H1 (cell line): ENCODE data around the gene MIA3. TPM values are rescaled to one million over a fixed set of nuclear protein-coding genes. Genes with fewer than 3 reads are reported as not detected.

Source experiments
- CTCF ChIA-PET: fragments of 300-600 bp; sonication (Branson Sonifier 250); formaldehyde crosslinking; loops from one replicate; lab custom pipeline; 2021; ENCODE audit not compliant: partially characterized antibody; lab: Charles Lee
- POLR2A ChIA-PET: fragments of 300-600 bp; sonication (Branson Sonifier 250); formaldehyde crosslinking; loops from one replicate; lab custom pipeline; 2021; ENCODE audit warnings: inconsistent platforms; ENCODE audit not compliant: partially characterized antibody; lab: Charles Lee
- DNase-seq, 2 experiments: peaks; one replicate each; pipeline versions ENCODE4 v3.0.0 to v3.0.0-alpha.2; 2010 to 2022; ENCODE audit warnings: low spot score in 2 of 2, low read depth in 1 of 2, mixed read lengths in 1 of 2
- FAIRE-seq: peaks from 2 replicates; lab custom pipeline; 2011; peaks lifted over from hg19 to GRCh38; lab: Jason Lieb, UNC
- H2AFZ ChIP-seq: 2 replicates; pipeline ENCODE4 v1.8.1; 2012; ENCODE audit warnings: low read length, inconsistent platforms
- H2AK5ac ChIP-seq: 2 replicates; pipeline ENCODE4 v1.6.1; 2013; ENCODE audit warnings: low read depth, low read length
- H2BK120ac ChIP-seq: replicated peaks from 2 replicates; pipeline ENCODE3; 2013; ENCODE audit warnings: low read depth, low read length, inconsistent platforms
- H2BK12ac ChIP-seq: 2 replicates; pipeline ENCODE4 v1.6.1; 2013; ENCODE audit warnings: low read depth, low read length
- H2BK15ac ChIP-seq: 2 replicates; pipeline ENCODE4 v1.6.1; 2013; ENCODE audit warnings: low read length
- H2BK20ac ChIP-seq: 2 replicates; pipeline ENCODE4 v1.6.1; 2013; ENCODE audit warnings: low read length
- H2BK5ac ChIP-seq: 2 replicates; pipeline ENCODE4 v1.6.1; 2013; ENCODE audit warnings: low read depth, low read length
- H3K14ac ChIP-seq: 2 replicates; pipeline ENCODE4 v1.6.1; 2013; ENCODE audit warnings: inconsistent platforms; ENCODE audit not compliant: insufficient read length
- H3K18ac ChIP-seq: 2 replicates; pipeline ENCODE4 v1.6.1; 2013; ENCODE audit warnings: low read length; ENCODE audit errors: extremely low read depth
- H3K23ac ChIP-seq: 2 replicates; pipeline ENCODE4 v1.6.1; 2013; ENCODE audit warnings: inconsistent platforms; ENCODE audit not compliant: insufficient read length
- H3K23me2 ChIP-seq: 2 replicates; pipeline ENCODE4 v1.6.1; 2013; ENCODE audit warnings: low read depth, low read length
- H3K27ac ChIP-seq: 2 replicates; pipeline ENCODE4 v1.6.1; 2011; ENCODE audit warnings: low read depth, low read length, inconsistent platforms
- H3K27me3 ChIP-seq, 4 experiments: replicated peaks in 1 of 4; 1 replicate in 1 of 4; 2 replicates in 3 of 4; pipeline versions ENCODE4 v1.6.1 to v1.8.1; 2011 to 2013; ENCODE audit warnings: low read length in 3 of 4, mild to moderate bottlenecking in 3 of 4, inconsistent platforms in 2 of 4, mixed read lengths in 2 of 4, moderate library complexity in 1 of 4; ENCODE audit not compliant: control insufficient read depth in 3 of 4, insufficient read depth in 3 of 4; ENCODE audit errors: extremely low read depth in 1 of 4
- H3K36me3 ChIP-seq, 4 experiments: 2 replicates each; pipeline versions ENCODE4 v1.6.1 to v1.8.1; 2011 to 2013; ENCODE audit warnings: mild to moderate bottlenecking in 4 of 4, low read length in 3 of 4, moderate library complexity in 2 of 4, control low read depth in 1 of 4, inconsistent platforms in 1 of 4; ENCODE audit not compliant: insufficient read depth in 4 of 4, control insufficient read depth in 2 of 4
- H3K4ac ChIP-seq: replicated peaks from 2 replicates; pipeline ENCODE3; 2013; ENCODE audit warnings: low read length, low read depth, mixed read lengths, inconsistent platforms; ENCODE audit not compliant: insufficient read length
- H3K4me1 ChIP-seq, 4 experiments: replicated peaks in 1 of 4; 1 replicate in 1 of 4; 2 replicates in 3 of 4; pipeline versions ENCODE4 v1.6.1 to v1.8.1; 2011 to 2013; ENCODE audit warnings: low read length in 3 of 4, inconsistent platforms in 2 of 4, mixed read lengths in 1 of 4; ENCODE audit not compliant: insufficient read depth in 4 of 4, control insufficient read depth in 3 of 4
- H3K4me2 ChIP-seq, 2 experiments: 2 replicates each; pipeline versions ENCODE4 v1.6.1 to v1.8.1; 2011 to 2013; ENCODE audit warnings: low read depth in 2 of 2, low read length in 2 of 2, control low read depth in 1 of 2, inconsistent platforms in 1 of 2, mild to moderate bottlenecking in 1 of 2; ENCODE audit not compliant: insufficient read depth in 1 of 2
- H3K4me3 ChIP-seq, 4 experiments: fragments of 200-600, 300-600 bp in 1 of 4; sonication (generic), shearing (Covaris generic), sonication (Bioruptor Twin) in 1 of 4; 2 replicates each; pipeline versions ENCODE4 v1.5.1 to v1.8.1; 2011 to 2016; ENCODE audit warnings: low read length in 4 of 4, low read depth in 3 of 4, control low read depth in 2 of 4, inconsistent platforms in 2 of 4, mild to moderate bottlenecking in 2 of 4, mixed read lengths in 1 of 4, moderate library complexity in 1 of 4; ENCODE audit not compliant: insufficient read depth in 2 of 4; ENCODE audit errors: extremely low read depth in 1 of 4
- H3K56ac ChIP-seq: replicated peaks from 2 replicates; pipeline ENCODE3; 2013; ENCODE audit warnings: low read depth, mild to moderate bottlenecking, mixed read lengths, low read length, inconsistent platforms; ENCODE audit not compliant: insufficient read length
- H3K79me1 ChIP-seq: 2 replicates; pipeline ENCODE4 v1.6.1; 2013; ENCODE audit warnings: low read depth, low read length, control low read depth
- H3K79me2 ChIP-seq, 2 experiments: 2 replicates each; pipeline versions ENCODE4 v1.6.1 to v1.8.1; 2012 to 2013; ENCODE audit warnings: low read length in 2 of 2, mild to moderate bottlenecking in 2 of 2, inconsistent platforms in 1 of 2; ENCODE audit not compliant: insufficient read depth in 2 of 2, control insufficient read depth in 1 of 2
- H3K9ac ChIP-seq, 4 experiments: replicated peaks in 1 of 4; 1 replicate in 1 of 4; 2 replicates in 3 of 4; pipeline versions ENCODE4 v1.6.1 to v1.8.1; 2011 to 2013; ENCODE audit warnings: low read depth in 3 of 4, low read length in 3 of 4, control low read depth in 2 of 4, mild to moderate bottlenecking in 2 of 4, moderate library complexity in 2 of 4, inconsistent platforms in 1 of 4; ENCODE audit errors: extremely low read depth in 1 of 4
- H3K9me3 ChIP-seq, 2 experiments: 2 replicates each; pipeline versions ENCODE4 v1.6.1 to v1.8.1; 2012 to 2013; ENCODE audit warnings: mild to moderate bottlenecking in 2 of 2, moderate library complexity in 2 of 2, control low read depth in 1 of 2, inconsistent platforms in 1 of 2, low read depth in 1 of 2, low read length in 1 of 2, mixed read lengths in 1 of 2; ENCODE audit not compliant: insufficient read depth in 2 of 2
- H4K20me1 ChIP-seq, 2 experiments: replicated peaks in 1 of 2; 2 replicates each; pipeline versions ENCODE3 to v1.8.1; 2011 to 2013; ENCODE audit warnings: inconsistent platforms in 2 of 2, low read length in 2 of 2, mild to moderate bottlenecking in 1 of 2; ENCODE audit not compliant: insufficient read depth in 2 of 2, control insufficient read depth in 1 of 2
- H4K5ac ChIP-seq: 2 replicates; pipeline ENCODE4 v1.6.1; 2013; ENCODE audit warnings: low read length, low read depth, mixed read lengths, inconsistent platforms; ENCODE audit not compliant: insufficient read length
- H4K8ac ChIP-seq: 2 replicates; pipeline ENCODE4 v1.8.0; 2013; ENCODE audit warnings: mild to moderate bottlenecking, moderate library complexity, low read length, inconsistent platforms; ENCODE audit not compliant: insufficient read depth; ENCODE audit errors: extremely low read depth
- H4K91ac ChIP-seq: replicated peaks from 2 replicates; pipeline ENCODE3; 2013; ENCODE audit warnings: low read length, mixed read lengths, inconsistent platforms; ENCODE audit not compliant: insufficient read length
- ASH2L ChIP-seq: fragments of 200-600, 300-600 bp; sonication (generic); IDR thresholded peaks from one replicate; pipeline ENCODE4 v1.7.1; 2017; ENCODE audit warnings: low read length
- BRCA1 ChIP-seq: IDR thresholded peaks from 2 replicates; pipeline ENCODE4 v1.6.1; 2012; ENCODE audit warnings: low read depth, low read length, improper control_type of control experiment
- CTBP2 ChIP-seq: IDR thresholded peaks from 2 replicates; pipeline ENCODE4 v1.7.0; 2011; ENCODE audit warnings: borderline replicate concordance, mild to moderate bottlenecking, moderate library complexity, mixed read lengths, low read length; ENCODE audit not compliant: insufficient read depth, insufficient read length
- KDM5A ChIP-seq: fragments of 200-600 bp; IDR thresholded peaks from 2 replicates; pipeline ENCODE4 v1.7.1; 2012; ENCODE audit warnings: mild to moderate bottlenecking, low read length, inconsistent platforms, mixed read lengths
- POLR2AphosphoS5 ChIP-seq: IDR thresholded peaks from 2 replicates; pipeline ENCODE4 v1.6.1; 2011; ENCODE audit warnings: low read depth, low read length
- RFX5 ChIP-seq: IDR thresholded peaks from 2 replicates; pipeline ENCODE4 v1.6.1; 2011; ENCODE audit warnings: low read depth, low read length, improper control_type of control experiment, borderline replicate concordance
- RXRA ChIP-seq: IDR thresholded peaks from 2 replicates; pipeline ENCODE4 v1.6.1; 2011; ENCODE audit warnings: low read depth, mild to moderate bottlenecking, low read length, moderate library complexity; ENCODE audit not compliant: insufficient read depth
- SP1 ChIP-seq: IDR thresholded peaks from 2 replicates; pipeline ENCODE4 v1.6.1; 2011; ENCODE audit warnings: low read depth, low read length
- SP4 ChIP-seq: IDR thresholded peaks from 2 replicates; pipeline ENCODE4 v1.6.1; 2012; ENCODE audit warnings: low read length, inconsistent platforms
- TCF12 ChIP-seq: IDR thresholded peaks from 2 replicates; pipeline ENCODE4 v1.6.1; 2011; ENCODE audit warnings: low read depth, mild to moderate bottlenecking, low read length
- WGBS, 2 experiments: shearing (Covaris generic) in 1 of 2; methylation state at CpG; one replicate each; pipeline versions ENCODE4 v1.1.6 to v1.1.7; 2013 to 2015; ENCODE audit warnings: low lambda C conversion rate in 2 of 2, mixed read lengths in 2 of 2, inconsistent platforms in 1 of 2, low coverage in 1 of 2, missing lambda C conversion rate in 1 of 2; ENCODE audit not compliant: insufficient replicate concordance in 2 of 2, insufficient coverage in 1 of 2, insufficient read length in 1 of 2; ENCODE audit errors: extremely low coverage in 1 of 2, missing lambda C conversion rate in 1 of 2; 5-methylcytosine and 5-hydroxymethylcytosine counted together
- polyA plus RNA-seq, 7 experiments: library from polyadenylated mRNA; depleted of rRNA in 3 of 7; stranded (reverse) in 5 of 7; unstranded in 2 of 7; fragments of >200 nt in 5 of 7; fragments of 200-250 nt in 2 of 7; gene quantifications; 1 replicate in 5 of 7; 2 replicates in 1 of 7; 4 replicates in 1 of 7; pipeline versions ENCODE4 v1.2.1 to v1.2.3, GENCODE V29; 2011 to 2013; ENCODE audit warnings: missing spikeins in 2 of 7, mixed read lengths in 2 of 7
- total RNA-seq: library from RNA; stranded (reverse); fragmentation: NEBNext Ultra II Directional; extraction: Animal tissue kit (Norgen Biotek cat#: 25700); gene quantifications from 2 replicates; pipeline ENCODE4 v1.2.1, GENCODE V29; 2021
- TF ChIP-seq, protein P1 (sequence below): IDR thresholded peaks from 2 replicates; pipeline ENCODE4 v1.6.1; 2011; ENCODE audit warnings: low read length, improper control_type of control experiment
- TF ChIP-seq, protein P2 (sequence below), 3 experiments: IDR thresholded peaks; 1 replicate in 2 of 3; 2 replicates in 1 of 3; pipeline versions ENCODE4 v1.5.1 to v1.6.1; 2011; ENCODE audit warnings: low read length in 3 of 3, mild to moderate bottlenecking in 3 of 3, inconsistent platforms in 2 of 3, low read depth in 1 of 3, moderate library complexity in 1 of 3; ENCODE audit not compliant: insufficient read depth in 1 of 3; ENCODE audit errors: control extremely low read depth in 1 of 3

MIA3 gene
- total and polyA plus RNA-seq, 2 of the 8 experiments (the other 6 are each of a cell fraction or from before 2014, with no cell fraction given): 69.0 to 105 TPM

DNA sequence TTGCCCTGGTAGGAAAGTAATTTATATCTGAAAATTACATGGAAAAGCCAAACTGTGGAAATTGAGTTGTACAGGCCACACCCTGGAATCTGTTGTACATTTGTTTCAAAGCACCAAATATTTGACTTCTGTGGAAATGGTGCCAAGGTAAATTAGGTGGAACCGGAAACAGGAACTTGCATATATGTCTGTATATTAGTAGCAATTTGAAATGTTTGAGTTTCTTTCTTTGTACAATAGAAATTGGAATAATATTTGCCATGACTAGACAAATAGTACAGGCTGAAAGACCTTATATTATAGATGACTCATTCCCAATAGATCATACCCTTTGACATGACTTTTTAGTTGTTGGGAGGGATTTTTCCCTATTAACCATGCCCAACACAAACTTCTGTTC lies 17.6 kb upstream of the MIA3 start:
- TF ChIP-seq ASH2L (no peak), SP4 (no peak), SP1 (no peak), KDM5A (no peak), RXRA (no peak), POLR2AphosphoS5 (no peak), TCF12 (no peak), RFX5 (no peak), CTBP2 (no peak), BRCA1 (no peak)
- TF ChIP-seq, protein P1, sequence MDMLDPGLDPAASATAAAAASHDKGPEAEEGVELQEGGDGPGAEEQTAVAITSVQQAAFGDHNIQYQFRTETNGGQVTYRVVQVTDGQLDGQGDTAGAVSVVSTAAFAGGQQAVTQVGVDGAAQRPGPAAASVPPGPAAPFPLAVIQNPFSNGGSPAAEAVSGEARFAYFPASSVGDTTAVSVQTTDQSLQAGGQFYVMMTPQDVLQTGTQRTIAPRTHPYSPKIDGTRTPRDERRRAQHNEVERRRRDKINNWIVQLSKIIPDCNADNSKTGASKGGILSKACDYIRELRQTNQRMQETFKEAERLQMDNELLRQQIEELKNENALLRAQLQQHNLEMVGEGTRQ: no peak
- TF ChIP-seq, protein P2, sequence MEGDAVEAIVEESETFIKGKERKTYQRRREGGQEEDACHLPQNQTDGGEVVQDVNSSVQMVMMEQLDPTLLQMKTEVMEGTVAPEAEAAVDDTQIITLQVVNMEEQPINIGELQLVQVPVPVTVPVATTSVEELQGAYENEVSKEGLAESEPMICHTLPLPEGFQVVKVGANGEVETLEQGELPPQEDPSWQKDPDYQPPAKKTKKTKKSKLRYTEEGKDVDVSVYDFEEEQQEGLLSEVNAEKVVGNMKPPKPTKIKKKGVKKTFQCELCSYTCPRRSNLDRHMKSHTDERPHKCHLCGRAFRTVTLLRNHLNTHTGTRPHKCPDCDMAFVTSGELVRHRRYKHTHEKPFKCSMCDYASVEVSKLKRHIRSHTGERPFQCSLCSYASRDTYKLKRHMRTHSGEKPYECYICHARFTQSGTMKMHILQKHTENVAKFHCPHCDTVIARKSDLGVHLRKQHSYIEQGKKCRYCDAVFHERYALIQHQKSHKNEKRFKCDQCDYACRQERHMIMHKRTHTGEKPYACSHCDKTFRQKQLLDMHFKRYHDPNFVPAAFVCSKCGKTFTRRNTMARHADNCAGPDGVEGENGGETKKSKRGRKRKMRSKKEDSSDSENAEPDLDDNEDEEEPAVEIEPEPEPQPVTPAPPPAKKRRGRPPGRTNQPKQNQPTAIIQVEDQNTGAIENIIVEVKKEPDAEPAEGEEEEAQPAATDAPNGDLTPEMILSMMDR (IDR thresholded peaks at IDR 0.05; ENCODE audit: control extremely low read depth in 1 of 3, insufficient read depth in 1 of 3, low read depth in 1 of 3, low read length in 3 of 3): no peak
- TF ChIP-seq, all 59 proteins: peak for 0

More for the DNA sequence above, 17.6 kb upstream of the MIA3 start:
- Histone ChIP-seq H3K9ac (no peak overlapping the region), H4K5ac (no peak overlapping the region), H3K36me3 (no peaks in the 10 kb centered on the region), H3K23ac (no peak overlapping the region), H3K79me1 (no peaks in the 10 kb centered on the region), H4K20me1 (no peaks in the 10 kb centered on the region), H2AK5ac (no peak overlapping the region), H2BK20ac (no peak overlapping the region), H3K4me3 (no peak overlapping the region), H3K23me2 (no peaks in the 10 kb centered on the region; the same call in 1 of the 2 replicates), H4K8ac (no peak overlapping the region), H3K4ac (no peak overlapping the region), H4K91ac (no peak overlapping the region), H3K4me2 (no peak overlapping the region), H3K14ac (no peak overlapping the region), H3K4me1 (no peaks in the 10 kb centered on the region), H3K56ac (no peak overlapping the region), H2AFZ (no peak overlapping the region), H2BK12ac (no peak overlapping the region), H3K9me3 (no peaks in the 10 kb centered on the region), H2BK5ac (no peak overlapping the region), H3K27me3 (no peaks in the 10 kb centered on the region), H3K79me2 (no peaks in the 10 kb centered on the region), H3K27ac (no peak overlapping the region), H2BK15ac (no peak overlapping the region), H3K18ac (no peak overlapping the region), H2BK120ac (no peak overlapping the region)
- 71% methylated on average over 1 of the region's 1 CpG; no CpG with 5 or more reads in 1 of the 2 experiments for WGBS, 2 experiments
- ChIA-PET CTCF (no interaction called here), POLR2A (interaction anchor here (0.9 kb wide), 1 partner anchor 10 kb away, joined by 3 read pairs; the partner anchor contains the start of gene TAF1A)
- no peak for DNase-seq
- no peak for FAIRE-seq
